OCI-LY1 (cell line): ENCODE measurements around the gene NCF4.

Experiments used
- H2AFZ ChIP-seq: fragments of 200-600 bp; sonication (generic), shearing (Covaris generic); 2 replicates; pipeline ENCODE4 v1.6.0; 2014; ENCODE audit warnings: antibody characterized with exemption, mild to moderate bottlenecking, low read length
- H3F3A ChIP-seq: fragments of 200-600 bp; sonication (generic), shearing (Covaris generic); 2 replicates; pipeline ENCODE4 v1.6.0; 2014; ENCODE audit warnings: mild to moderate bottlenecking, antibody characterized with exemption, low read length, moderate library complexity; ENCODE audit not compliant: insufficient read depth
- H3K27ac ChIP-seq: fragments of 200-600 bp; sonication (generic); 2 replicates; pipeline ENCODE4 v1.5.1; 2014; ENCODE audit warnings: low read length, mixed run types, mild to moderate bottlenecking, low read depth; ENCODE audit not compliant: poor library complexity, severe bottlenecking
- H3K27me3 ChIP-seq: fragments of 200-600 bp; sonication (generic); 2 replicates; pipeline ENCODE4 v1.6.0; 2014; ENCODE audit warnings: antibody characterized with exemption, mild to moderate bottlenecking, low read length, moderate library complexity; ENCODE audit not compliant: insufficient read depth
- H3K36me3 ChIP-seq: fragments of 200-600 bp; sonication (generic); 2 replicates; pipeline ENCODE4 v1.6.1; 2014; ENCODE audit warnings: mild to moderate bottlenecking, antibody characterized with exemption, low read length, moderate library complexity, mixed read lengths; ENCODE audit not compliant: insufficient read depth
- H3K4me1 ChIP-seq: fragments of 200-600 bp; sonication (generic); 2 replicates; pipeline ENCODE4 v1.5.1; 2014; ENCODE audit warnings: mild to moderate bottlenecking, low read length, moderate library complexity; ENCODE audit not compliant: insufficient read depth, severe bottlenecking
- H3K4me2 ChIP-seq: fragments of 200-600 bp; sonication (generic), shearing (Covaris generic); 2 replicates; pipeline ENCODE4 v1.6.1; 2014; ENCODE audit warnings: low read length
- H3K4me3 ChIP-seq: fragments of 200-600 bp; sonication (generic); 2 replicates; pipeline ENCODE4 v1.5.1; 2014; ENCODE audit warnings: low read length, low read depth, mild to moderate bottlenecking, mixed read lengths; ENCODE audit not compliant: poor library complexity, severe bottlenecking
- H3K79me2 ChIP-seq: fragments of 200-600 bp; shearing (Covaris generic); 2 replicates; pipeline ENCODE4 v1.6.1; 2016; ENCODE audit warnings: mixed run types, low read length, mixed read lengths; ENCODE audit not compliant: insufficient read depth
- H3K9ac ChIP-seq: fragments of 200-600 bp; sonication (generic), shearing (Covaris generic); 2 replicates; pipeline ENCODE4 v1.6.1; 2014; ENCODE audit warnings: mild to moderate bottlenecking, low read length, mixed read lengths
- H3K9me2 ChIP-seq: fragments of 200-600 bp; sonication (generic), shearing (Covaris generic); 2 replicates; pipeline ENCODE4 v1.6.1; 2014; ENCODE audit warnings: low read depth, mild to moderate bottlenecking, low read length, mixed read lengths
- H3K9me3 ChIP-seq: fragments of 200-600 bp; shearing (Covaris generic); 2 replicates; pipeline ENCODE4 v1.6.1; 2014; ENCODE audit warnings: low read length, mixed read lengths
- H4K20me1 ChIP-seq: fragments of 200-600 bp; sonication (generic), shearing (Covaris generic); 2 replicates; pipeline ENCODE4 v1.6.0; 2016; ENCODE audit warnings: mild to moderate bottlenecking, low read length; ENCODE audit not compliant: insufficient read depth
- EZH2 ChIP-seq: fragments of 200-600 bp; sonication (generic), shearing (Covaris generic); IDR thresholded peaks from 2 replicates; pipeline ENCODE4 v1.8.0; 2017; ENCODE audit warnings: borderline replicate concordance, mixed run types, mild to moderate bottlenecking, antibody characterized with exemption, low read length, moderate library complexity, mixed read lengths
- TF ChIP-seq, protein P1 (sequence below): fragments of 200-600 bp; sonication (generic), shearing (Covaris generic); IDR thresholded peaks from 2 replicates; pipeline ENCODE4 v1.5.1; 2017; ENCODE audit warnings: mild to moderate bottlenecking, antibody characterized with exemption, low read length, moderate library complexity, mixed read lengths

Gene NCF4

DNA sequence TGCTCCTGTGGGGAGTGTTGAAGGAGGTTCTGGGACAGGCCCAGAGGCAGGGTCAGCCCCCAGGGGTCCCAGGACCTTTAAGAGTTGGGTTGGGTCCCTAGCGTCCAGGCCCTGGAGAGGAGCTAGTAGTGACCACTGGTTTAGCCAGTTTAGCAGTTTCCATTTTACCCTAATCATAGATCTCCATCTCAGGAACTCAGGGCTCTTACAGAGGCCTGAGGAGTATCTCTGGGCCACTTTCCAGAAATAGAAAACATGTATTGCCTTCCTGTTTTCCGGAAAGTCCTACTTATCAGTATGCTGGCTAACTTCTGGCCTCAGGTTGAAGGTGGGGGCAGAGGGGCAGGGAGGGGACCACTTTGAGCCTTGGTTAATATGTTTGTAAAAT is 13.5 kb downstream of the NCF4 start:
- Histone ChIP-seq H3K9me2 (no peaks in the 10 kb centered on the region), H3K36me3 (no peaks in the 10 kb centered on the region), H3K27me3 (no peaks in the 10 kb centered on the region), H2AFZ (no peak overlapping the region), H3F3A (no peaks in the 10 kb centered on the region), H3K9ac (no peak overlapping the region), H3K4me1 (no peaks in the 10 kb centered on the region), H3K4me3 (no peak overlapping the region), H4K20me1 (no peaks in the 10 kb centered on the region), H3K4me2 (no peak overlapping the region), H3K27ac (no peak overlapping the region), H3K79me2 (no peaks in the 10 kb centered on the region), H3K9me3 (no peaks in the 10 kb centered on the region)
- no peak for TF ChIP-seq EZH2
- TF ChIP-seq, protein P1, sequence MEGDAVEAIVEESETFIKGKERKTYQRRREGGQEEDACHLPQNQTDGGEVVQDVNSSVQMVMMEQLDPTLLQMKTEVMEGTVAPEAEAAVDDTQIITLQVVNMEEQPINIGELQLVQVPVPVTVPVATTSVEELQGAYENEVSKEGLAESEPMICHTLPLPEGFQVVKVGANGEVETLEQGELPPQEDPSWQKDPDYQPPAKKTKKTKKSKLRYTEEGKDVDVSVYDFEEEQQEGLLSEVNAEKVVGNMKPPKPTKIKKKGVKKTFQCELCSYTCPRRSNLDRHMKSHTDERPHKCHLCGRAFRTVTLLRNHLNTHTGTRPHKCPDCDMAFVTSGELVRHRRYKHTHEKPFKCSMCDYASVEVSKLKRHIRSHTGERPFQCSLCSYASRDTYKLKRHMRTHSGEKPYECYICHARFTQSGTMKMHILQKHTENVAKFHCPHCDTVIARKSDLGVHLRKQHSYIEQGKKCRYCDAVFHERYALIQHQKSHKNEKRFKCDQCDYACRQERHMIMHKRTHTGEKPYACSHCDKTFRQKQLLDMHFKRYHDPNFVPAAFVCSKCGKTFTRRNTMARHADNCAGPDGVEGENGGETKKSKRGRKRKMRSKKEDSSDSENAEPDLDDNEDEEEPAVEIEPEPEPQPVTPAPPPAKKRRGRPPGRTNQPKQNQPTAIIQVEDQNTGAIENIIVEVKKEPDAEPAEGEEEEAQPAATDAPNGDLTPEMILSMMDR, result no peak

DNA sequence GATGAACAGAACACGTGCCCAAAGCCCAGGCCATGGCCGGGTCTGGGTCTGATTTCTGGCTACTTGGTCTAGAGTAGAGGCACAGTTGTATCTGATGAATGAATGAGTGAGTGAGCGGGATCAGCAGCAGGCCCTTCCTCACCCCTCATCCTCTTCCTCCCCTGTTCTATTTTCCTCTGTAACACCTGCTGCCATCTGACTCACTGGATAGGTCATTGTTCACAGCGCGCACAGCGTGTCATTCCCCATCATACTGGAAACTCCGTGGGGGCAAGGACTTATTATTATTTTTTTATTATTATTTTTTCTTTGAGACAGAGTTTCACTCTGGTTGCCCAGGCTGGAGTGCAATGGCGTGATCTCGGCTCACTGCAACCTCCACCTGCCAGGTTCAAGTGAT is 13.9 kb downstream of the NCF4 start:
- Histone ChIP-seq H3K36me3 (no peaks in the 10 kb centered on the region), H3K9ac (no peak overlapping the region), H3K9me3 (no peaks in the 10 kb centered on the region), H3K79me2 (no peaks in the 10 kb centered on the region), H3F3A (no peaks in the 10 kb centered on the region), H3K4me2 (no peak overlapping the region), H4K20me1 (no peaks in the 10 kb centered on the region), H3K9me2 (no peaks in the 10 kb centered on the region), H3K27ac (no peak overlapping the region), H3K4me3 (no peak overlapping the region), H3K27me3 (no peaks in the 10 kb centered on the region), H2AFZ (no peak overlapping the region), H3K4me1 (no peaks in the 10 kb centered on the region)
- TF ChIP-seq EZH2, result no peak

DNA sequence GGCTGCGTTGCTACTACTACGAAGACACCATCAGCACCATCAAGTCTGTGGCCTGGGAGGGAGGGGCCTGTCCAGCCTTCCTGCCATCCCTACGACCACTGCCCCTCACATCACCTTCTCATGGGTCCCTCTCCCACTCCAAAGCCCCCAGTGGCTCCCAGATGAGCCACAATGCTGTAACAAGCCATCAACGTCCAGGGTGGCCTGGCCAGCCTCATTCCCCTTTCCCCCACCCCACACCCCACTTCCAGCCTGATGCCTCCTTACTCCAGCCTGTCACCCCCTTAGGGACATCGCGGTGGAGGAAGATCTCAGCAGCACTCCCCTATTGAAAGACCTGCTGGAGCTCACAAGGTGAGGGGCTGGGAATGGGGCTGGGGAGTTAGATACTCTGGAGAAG is 14.9 kb downstream of the NCF4 start:
- no peak overlapping the region for H3K4me2 ChIP-seq
- no peaks in the 10 kb centered on the region for H3K9me3 ChIP-seq
- TF ChIP-seq, protein P1, result no peak
- TF ChIP-seq EZH2, result no peak
- no peak overlapping the region for H3K9ac ChIP-seq
- no peaks in the 10 kb centered on the region for H3K36me3 ChIP-seq
- H3K27me3 ChIP-seq, result no peaks in the 10 kb centered on the region
- H4K20me1 ChIP-seq, result no peaks in the 10 kb centered on the region
- H2AFZ ChIP-seq, result no peak overlapping the region
- no peaks in the 10 kb centered on the region for H3K79me2 ChIP-seq
- H3K9me2 ChIP-seq, result no peaks in the 10 kb centered on the region
- no peak overlapping the region for H3K27ac ChIP-seq
- H3F3A ChIP-seq, result no peaks in the 10 kb centered on the region
- H3K4me1 ChIP-seq, result no peaks in the 10 kb centered on the region
- H3K4me3 ChIP-seq, result no peak overlapping the region

DNA sequence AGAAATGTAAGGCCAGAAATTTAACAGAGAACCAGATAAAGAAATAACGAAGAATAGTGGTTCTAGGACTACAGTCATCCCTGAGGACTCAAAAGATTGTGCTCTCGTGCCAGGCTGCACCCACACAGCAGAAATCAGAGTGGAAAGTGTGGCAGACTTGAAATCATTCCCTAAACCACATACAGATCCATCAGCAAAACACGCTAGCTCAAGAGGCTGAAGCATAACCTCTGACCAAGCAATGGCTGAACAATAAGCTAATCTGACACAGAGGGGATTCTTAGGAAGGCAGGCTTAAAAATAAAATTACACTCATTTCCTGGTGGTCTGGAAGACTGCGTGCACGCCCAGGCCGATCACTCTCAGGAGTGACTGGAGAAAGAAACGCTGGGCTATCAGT is 19.0 kb downstream of the NCF4 start:
- Histone ChIP-seq H3K79me2 (no peaks in the 10 kb centered on the region), H3K4me2 (no peak overlapping the region), H2AFZ (no peak overlapping the region), H3K4me3 (no peak overlapping the region), H3K27me3 (no peaks in the 10 kb centered on the region; the same call in 1 of the 2 replicates), H3K36me3 (no peaks in the 10 kb centered on the region), H3K27ac (no peak overlapping the region), H3K9ac (no peak overlapping the region), H4K20me1 (no peaks in the 10 kb centered on the region), H3K4me1 (no peaks in the 10 kb centered on the region), H3K9me3 (peaks cover 6% of the 10 kb centered on the region; the same call in 1 of the 2 replicates), H3F3A (no peaks in the 10 kb centered on the region), H3K9me2 (no peaks in the 10 kb centered on the region)
- no peak for TF ChIP-seq EZH2
- TF ChIP-seq, protein P1, result no peak
